Tibial nerve (tissue), 3 donors: Measurements from ENCODE around the gene CCNC.

Source experiments
- CTCF ChIP-seq, 5 experiments: fragments of 200-600 bp in 3 of 5; fragments of 450-650 bp in 2 of 5; sonication (generic) in 3 of 5; IDR thresholded peaks; one replicate each; pipeline ENCODE4 v1.5.1; 2016 to 2019; ENCODE audit warnings: antibody characterized with exemption in 5 of 5, mild to moderate bottlenecking in 3 of 5, moderate library complexity in 2 of 5
- POLR2A ChIP-seq, 2 donors: fragments of 450-650 bp; IDR thresholded peaks; one replicate each; pipeline ENCODE4 v1.6.1; 2017; ENCODE audit warnings: antibody characterized with exemption in 2 of 2, mild to moderate bottlenecking in 2 of 2, moderate library complexity in 2 of 2

- TF ChIP-seq CTCF (IDR thresholded peaks at IDR 0.05): no peak
- TF ChIP-seq POLR2A (IDR thresholded peaks at IDR 0.05): no peak
These were observed 56.4 kb downstream of the CCNC start for GRCh38 chr6:99512033-99512432.
